Type B pancreatic cell (in vitro differentiated cells): ENCODE results near the gene FIGN. TPM values are rescaled to one million over a fixed set of nuclear protein-coding genes. Genes with fewer than 3 reads are reported as not detected.

Experiments used
- DNase-seq: peaks from one replicate; pipeline ENCODE4 v3.0.0; 2021; ENCODE audit warnings: mixed read lengths; ENCODE audit not compliant: unreplicated experiment; ENCODE audit errors: extremely low spot score
- H3K27ac Mint-ChIP-seq: 2 replicates; pipeline ENCODE4 v1.8.0; 2021; ENCODE audit warnings: mild to moderate bottlenecking, mixed read lengths
- H3K27me3 Mint-ChIP-seq: 2 replicates; pipeline ENCODE4 v1.8.0; 2021; ENCODE audit warnings: mixed read lengths
- H3K36me3 Mint-ChIP-seq: 2 replicates; pipeline ENCODE4 v1.8.0; 2021; ENCODE audit warnings: mixed read lengths
- H3K4me1 Mint-ChIP-seq: one replicate; pipeline ENCODE4 v1.8.0; 2021; ENCODE audit warnings: mixed read lengths; ENCODE audit not compliant: unreplicated experiment
- H3K4me3 Mint-ChIP-seq: 2 replicates; pipeline ENCODE4 v1.8.0; 2021; ENCODE audit warnings: mild to moderate bottlenecking, mixed read lengths
- H3K9me3 Mint-ChIP-seq: 2 replicates; pipeline ENCODE4 v1.8.0; 2021; ENCODE audit warnings: mixed read lengths
- total RNA-seq: library from RNA; stranded (reverse); gene quantifications from 2 replicates; pipeline ENCODE4 v1.2.1, GENCODE V29; 2021; ENCODE audit warnings: low replicate concordance
- TF ChIP-seq, protein P1 (sequence below): fragments of 200-600 bp; sonication (generic); conservative IDR thresholded peaks from 2 replicates; pipeline ENCODE4 v1.5.0; 2021; ENCODE audit warnings: antibody characterized with exemption, mild to moderate bottlenecking

FIGN gene
- total RNA-seq, 1 donor from 2014 or later, result 19.5 TPM

DNA sequence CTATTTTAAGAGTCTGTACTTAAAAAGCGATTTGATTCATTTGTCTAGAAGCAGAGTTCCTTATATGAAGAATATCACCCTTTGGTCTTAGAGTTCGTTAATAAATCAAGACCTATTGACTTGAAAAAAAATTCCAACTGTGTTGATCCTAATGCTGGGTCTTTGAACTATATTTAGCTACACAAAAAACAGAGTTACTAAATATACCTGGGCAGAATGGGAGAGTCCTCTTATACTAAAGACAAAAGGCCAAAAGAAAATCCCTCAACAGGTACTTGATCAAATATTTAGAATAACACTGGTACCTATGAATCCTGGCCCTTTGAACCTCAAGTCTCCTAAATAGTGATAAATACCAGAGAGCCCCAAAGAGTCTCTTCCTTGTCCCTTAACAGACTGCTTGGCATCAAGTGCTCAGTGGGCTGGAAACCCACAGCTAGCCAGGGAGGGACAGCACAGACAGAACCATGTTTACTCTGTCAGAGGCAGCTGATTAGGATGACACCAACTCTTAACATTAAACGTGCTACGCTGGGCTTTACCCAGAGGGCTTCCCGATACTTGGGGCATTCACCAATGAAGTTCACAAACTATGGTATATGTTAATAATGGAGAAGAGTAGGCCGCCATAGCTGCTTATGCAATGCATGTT lies 95.1 kb downstream of the FIGN start:
- Mint-ChIP-seq H3K36me3 (no peaks in the 10 kb centered on the region), H3K4me3 (no peak overlapping the region), H3K27ac (no peak overlapping the region), H3K27me3 (no peaks in the 10 kb centered on the region), H3K4me1 (peaks cover 9% of the 10 kb centered on the region), H3K9me3 (no peaks in the 10 kb centered on the region)
- DNase-seq, result no peak
- TF ChIP-seq, protein P1, sequence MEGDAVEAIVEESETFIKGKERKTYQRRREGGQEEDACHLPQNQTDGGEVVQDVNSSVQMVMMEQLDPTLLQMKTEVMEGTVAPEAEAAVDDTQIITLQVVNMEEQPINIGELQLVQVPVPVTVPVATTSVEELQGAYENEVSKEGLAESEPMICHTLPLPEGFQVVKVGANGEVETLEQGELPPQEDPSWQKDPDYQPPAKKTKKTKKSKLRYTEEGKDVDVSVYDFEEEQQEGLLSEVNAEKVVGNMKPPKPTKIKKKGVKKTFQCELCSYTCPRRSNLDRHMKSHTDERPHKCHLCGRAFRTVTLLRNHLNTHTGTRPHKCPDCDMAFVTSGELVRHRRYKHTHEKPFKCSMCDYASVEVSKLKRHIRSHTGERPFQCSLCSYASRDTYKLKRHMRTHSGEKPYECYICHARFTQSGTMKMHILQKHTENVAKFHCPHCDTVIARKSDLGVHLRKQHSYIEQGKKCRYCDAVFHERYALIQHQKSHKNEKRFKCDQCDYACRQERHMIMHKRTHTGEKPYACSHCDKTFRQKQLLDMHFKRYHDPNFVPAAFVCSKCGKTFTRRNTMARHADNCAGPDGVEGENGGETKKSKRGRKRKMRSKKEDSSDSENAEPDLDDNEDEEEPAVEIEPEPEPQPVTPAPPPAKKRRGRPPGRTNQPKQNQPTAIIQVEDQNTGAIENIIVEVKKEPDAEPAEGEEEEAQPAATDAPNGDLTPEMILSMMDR, result no peak

DNA sequence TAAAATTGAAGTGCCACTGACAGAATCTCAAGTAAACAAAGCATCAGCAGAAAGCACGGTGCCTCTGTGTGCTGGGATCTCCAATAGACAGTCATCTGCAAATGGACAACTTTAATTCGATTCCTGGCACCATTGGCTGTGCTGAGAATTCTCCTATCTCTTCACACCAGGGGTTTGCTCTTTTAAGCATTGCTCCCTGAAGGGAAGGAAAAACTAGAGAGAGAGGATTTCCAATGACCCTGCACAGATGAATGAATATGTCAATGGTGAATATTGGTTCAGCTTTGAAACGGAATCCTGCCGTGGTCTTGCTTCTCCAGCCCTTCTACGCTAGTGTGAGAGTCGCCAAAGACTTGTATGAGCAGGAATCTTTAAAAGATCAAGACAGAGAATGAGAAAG lies 97.9 kb downstream of the FIGN start:
- no peaks in the 10 kb centered on the region for H3K27me3 Mint-ChIP-seq
- H3K36me3 Mint-ChIP-seq, result no peaks in the 10 kb centered on the region
- DNase-seq, result no peak
- H3K4me3 Mint-ChIP-seq, result no peak overlapping the region
- peaks cover 9% of the 10 kb centered on the region for H3K4me1 Mint-ChIP-seq
- no peak overlapping the region for H3K27ac Mint-ChIP-seq
- TF ChIP-seq, protein P1, result no peak
- no peaks in the 10 kb centered on the region for H3K9me3 Mint-ChIP-seq

DNA sequence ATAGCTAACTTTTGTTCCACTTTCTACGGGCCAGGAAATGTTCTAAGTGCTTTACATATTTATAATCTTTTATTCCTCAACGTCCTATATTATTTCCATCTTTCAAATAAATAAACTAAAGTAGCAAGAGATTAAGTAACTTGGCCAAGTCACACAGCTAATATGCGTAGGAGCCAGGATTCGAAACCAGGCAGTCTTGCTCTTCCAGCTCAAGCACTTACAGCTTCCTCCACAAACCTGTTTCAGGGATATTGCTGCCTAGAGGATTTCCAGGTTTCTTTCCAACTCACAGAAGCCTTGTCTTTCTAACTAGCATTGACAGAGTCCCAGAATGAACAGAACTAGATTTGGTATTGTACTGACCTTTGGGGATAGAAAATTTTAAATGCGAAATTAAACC lies 102.5 kb downstream of the FIGN start:
- H3K27ac Mint-ChIP-seq, result no peak overlapping the region
- no peak for DNase-seq
- no peak overlapping the region for H3K4me3 Mint-ChIP-seq
- peaks cover 5% of the 10 kb centered on the region for H3K4me1 Mint-ChIP-seq
- no peaks in the 10 kb centered on the region for H3K36me3 Mint-ChIP-seq
- H3K9me3 Mint-ChIP-seq, result no peaks in the 10 kb centered on the region
- TF ChIP-seq, protein P1, result no peak
- H3K27me3 Mint-ChIP-seq, result no peaks in the 10 kb centered on the region

DNA sequence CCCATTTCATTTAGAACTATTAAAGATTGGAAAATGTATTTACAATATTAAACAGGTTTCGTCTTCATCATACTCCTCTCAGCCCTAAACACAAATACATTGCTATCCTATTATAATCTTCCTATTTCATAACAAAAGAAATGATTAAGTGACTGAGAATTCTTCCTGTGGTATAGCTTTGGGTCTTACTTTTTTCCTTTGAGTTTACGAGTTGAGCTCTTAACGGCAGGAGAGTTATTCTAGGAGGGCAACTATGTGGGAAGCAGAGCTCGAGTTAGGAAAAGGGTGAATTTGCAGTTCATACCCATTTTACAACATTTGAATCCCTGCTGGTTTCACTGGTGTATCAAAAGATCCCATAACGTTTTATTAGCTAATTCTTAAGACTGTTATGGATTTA lies 105.0 kb downstream of the FIGN start:
- no peak overlapping the region for H3K27ac Mint-ChIP-seq

DNA sequence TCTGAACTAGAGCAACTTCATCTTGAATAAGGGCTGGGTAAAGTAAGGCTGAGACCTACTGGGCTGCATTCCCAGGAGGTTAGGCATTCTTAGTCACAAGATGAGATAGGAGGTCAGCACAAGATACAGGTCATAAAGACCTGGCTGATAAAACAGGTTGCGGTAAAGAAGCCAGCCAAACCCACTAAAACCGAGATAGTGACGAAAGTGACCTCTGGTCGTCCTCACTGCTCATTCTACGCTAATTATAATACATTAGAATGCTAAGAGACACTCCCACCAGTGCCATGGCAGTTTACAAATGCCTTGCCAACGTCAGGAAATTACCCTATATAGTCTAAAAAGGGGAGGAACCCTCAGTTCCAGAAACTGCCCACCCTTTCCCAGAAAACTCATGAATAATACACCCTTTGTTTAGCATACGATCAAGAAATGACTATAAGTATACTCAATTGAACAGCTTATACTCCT lies 109.1 kb downstream of the FIGN start:
- H3K36me3 Mint-ChIP-seq, result no peaks in the 10 kb centered on the region
- no peaks in the 10 kb centered on the region for H3K4me1 Mint-ChIP-seq
- DNase-seq, result no peak

More for the DNA sequence above, 105.0 kb downstream of the FIGN start:
- TF ChIP-seq, protein P1, result no peak
- H3K9me3 Mint-ChIP-seq, result no peaks in the 10 kb centered on the region
- H3K4me3 Mint-ChIP-seq, result no peak overlapping the region
- H3K36me3 Mint-ChIP-seq, result no peaks in the 10 kb centered on the region
- no peaks in the 10 kb centered on the region for H3K4me1 Mint-ChIP-seq
- H3K27me3 Mint-ChIP-seq, result no peaks in the 10 kb centered on the region
- DNase-seq, result no peak

More for the DNA sequence above, 109.1 kb downstream of the FIGN start:
- Mint-ChIP-seq H3K9me3 (no peaks in the 10 kb centered on the region), H3K4me3 (no peak overlapping the region), H3K27me3 (no peaks in the 10 kb centered on the region), H3K27ac (no peak overlapping the region)
- TF ChIP-seq, protein P1, result no peak
